Hippocampal formation (tissue), 2 donors: Measurements from ENCODE around the gene UBQLN1.
"Not testable (repeated sequence)": the region's sequence is repeated elsewhere in the genome, so short reads cannot be mapped to it uniquely, and the experiment has no call there.

Experiments used
- DNase-seq, 2 donors: peaks; one replicate each; lab custom pipeline; 2025; lab: John Stamatoyannopoulos, UW

UBQLN1 gene

DNA sequence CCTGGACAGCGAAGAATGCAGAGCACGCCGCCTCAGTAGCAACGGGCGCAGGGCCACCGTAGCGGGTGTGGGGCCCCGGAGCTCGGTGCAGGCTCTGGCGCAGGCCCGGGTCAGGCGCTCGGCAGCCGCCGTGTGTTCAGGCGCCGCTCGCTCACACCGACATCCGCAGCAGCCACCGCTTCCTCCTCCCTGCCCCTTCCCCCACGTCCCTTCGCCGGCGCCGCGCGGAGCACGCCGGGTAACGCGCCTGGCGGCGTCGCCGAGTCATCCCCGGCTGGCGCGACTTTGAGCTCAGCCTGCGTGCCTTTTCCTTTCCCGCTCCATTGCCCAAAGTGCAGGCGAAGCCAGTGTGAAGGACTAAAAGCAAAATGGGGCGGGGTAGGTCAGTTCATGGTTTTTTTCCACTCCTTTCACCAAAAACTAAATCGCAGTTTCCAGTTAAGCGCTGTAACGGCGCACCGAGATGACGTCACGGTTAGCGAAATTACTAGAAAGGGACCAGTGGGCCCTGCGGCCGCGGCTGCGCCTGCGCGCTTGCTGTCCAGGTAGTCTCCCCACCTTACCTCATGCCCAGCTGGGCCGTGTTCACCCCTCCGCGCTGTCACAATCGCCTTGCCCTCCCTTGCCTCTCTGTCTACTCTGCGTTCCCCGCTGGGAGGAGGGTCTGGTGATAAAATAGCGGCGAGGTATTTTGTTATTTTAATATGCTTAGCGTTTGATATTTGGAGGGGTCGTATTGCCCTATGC, at the start of gene UBQLN1:
UBQLN1 (minus strand) TSS at position 191 of the 747 bp plus-strand sequence. CDS start 279 bp downstream, outside the sequence.
- peak; percentile 85 to 88 for DNase-seq

DNA sequence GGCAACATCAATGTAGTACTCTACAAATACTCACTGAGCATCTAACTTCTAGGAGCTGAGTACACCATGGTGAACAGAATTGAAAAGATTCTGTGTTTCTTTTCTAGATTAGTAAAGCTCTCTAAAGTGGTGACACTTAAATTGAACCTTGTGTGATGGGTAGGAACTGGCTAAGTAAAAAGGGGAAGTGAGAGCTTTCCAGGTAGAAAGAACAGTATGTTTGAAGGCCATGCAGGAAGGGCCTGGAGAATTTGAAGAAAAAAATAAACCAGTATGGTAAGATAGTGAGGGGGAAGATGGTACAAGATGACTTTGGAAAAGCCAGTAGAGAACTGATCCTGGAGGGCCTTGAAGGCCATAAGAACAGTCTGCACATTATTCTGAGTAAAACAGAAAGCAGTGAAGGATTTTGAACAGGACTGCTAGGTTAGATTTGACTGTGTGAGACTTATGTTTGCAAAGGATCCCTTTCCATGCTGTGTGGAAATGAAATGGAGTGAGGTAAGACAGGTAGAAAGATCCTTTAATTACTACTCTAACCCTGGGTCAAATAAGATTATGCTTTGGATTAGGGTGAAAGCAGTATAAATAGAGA, 46.7 kb upstream of the UBQLN1 start:
- no peak for DNase-seq

DNA sequence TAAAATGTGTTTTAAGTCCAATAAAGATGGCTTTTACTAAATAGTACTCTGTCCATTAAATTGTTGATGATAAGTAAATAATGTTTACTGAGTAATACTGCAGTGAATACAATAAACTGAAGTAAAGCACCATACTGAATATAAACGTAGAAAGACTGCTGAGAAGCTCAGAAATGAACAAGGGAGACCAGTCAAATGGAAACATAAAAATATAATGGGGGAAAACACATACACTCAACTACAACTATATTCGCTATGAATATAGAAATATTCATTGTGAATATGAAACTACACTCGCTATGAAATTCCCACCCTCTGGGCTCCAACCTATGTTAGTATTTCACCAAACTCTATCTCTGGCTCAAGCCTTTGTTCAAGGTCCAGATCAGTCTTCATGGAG, 41.9 kb upstream of the UBQLN1 start:
- no peak for DNase-seq

DNA sequence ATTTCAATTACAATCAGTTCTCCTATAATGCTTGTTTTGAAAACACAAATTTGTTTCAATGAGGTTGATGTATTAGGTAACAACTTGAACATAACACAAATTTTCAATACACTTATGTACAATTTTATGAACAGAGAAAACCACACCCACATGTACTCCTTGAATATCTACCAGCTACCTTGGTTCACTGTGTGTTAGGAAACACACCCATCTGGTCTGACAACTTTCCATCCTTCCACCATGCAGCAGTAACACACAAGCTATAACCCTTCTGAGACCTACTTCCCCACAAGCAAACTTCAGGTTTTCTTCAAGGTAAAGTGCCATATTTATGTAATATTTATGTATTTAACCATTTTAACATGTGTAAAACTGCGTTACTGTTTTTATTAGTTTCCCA, 36.4 kb upstream of the UBQLN1 start:
- DNase-seq = no peak

DNA sequence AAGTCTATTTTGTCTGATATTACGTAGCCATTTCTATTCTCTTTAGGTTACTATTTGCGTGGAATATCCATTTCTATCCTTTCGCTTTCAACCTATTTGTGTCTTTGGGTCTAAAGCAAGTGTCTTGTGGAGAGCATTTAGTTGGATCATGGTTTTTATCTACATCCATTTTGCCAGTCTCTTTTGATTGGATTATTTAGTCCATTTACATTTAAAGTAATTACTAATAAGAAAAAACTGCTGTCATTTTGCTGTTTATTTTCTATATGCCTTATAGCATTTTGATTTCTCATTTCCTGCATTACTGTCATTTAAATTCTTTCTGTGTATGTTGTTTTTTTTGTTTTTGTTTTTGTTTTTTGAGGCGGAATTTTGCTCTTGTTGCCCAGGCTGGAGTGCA, 26.0 kb upstream of the UBQLN1 start:
- no peak for DNase-seq

DNA sequence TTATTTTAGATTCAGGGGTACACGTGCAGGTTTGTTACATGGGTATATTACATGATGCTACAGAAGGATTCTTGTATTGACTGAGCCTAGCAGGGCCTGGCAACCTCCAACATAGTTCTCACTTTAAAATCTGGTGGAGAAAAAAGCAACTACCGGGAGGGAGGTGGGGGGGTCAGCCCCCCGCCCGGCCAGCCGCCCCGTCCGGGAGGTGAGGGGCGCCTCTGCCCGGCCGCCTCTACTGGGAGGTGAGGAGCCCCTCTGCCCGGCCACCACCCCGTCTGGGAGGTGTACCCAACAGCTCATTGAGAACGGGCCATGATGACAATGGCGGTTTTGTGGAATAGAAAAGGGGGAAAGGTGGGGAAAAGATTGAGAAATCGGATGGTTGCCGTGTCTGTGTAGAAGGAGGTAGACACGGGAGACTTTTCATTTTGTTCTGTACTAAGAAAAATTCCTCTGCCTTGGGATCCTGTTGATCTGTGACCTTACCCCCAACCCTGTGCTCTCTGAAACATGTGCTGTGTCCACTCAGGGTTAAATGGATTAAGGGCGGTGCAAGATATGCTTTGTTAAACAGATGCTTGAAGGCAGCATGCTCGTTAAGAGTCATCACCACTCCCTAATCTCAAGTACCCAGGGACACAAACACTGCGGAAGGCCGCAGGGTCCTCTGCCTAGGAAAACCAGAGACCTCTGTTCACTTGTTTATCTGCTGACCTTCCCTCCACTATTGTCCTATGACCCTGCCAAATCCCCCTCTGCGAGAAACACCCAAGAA, 21.0 kb upstream of the UBQLN1 start:
- DNase-seq = not testable (repeated sequence)

DNA sequence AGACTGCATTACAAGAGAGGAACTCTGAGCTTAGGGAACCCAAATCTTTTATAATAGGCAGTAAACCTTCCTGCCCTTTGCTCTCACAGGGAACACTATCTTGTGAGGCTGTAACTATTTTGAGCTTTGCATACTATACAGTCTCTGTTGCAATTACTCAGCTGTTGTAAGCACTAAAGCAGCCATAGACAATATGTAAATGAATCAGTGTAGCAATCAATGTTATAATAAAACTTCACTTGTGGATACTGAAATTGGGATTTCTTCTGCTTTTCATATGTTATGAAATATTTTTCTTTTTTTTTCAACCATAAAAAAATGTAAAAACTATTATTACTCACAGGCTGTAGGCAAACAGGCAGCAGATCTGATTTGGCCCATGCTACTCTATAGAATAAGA, 16.7 kb upstream of the UBQLN1 start:
- no peak for DNase-seq

DNA sequence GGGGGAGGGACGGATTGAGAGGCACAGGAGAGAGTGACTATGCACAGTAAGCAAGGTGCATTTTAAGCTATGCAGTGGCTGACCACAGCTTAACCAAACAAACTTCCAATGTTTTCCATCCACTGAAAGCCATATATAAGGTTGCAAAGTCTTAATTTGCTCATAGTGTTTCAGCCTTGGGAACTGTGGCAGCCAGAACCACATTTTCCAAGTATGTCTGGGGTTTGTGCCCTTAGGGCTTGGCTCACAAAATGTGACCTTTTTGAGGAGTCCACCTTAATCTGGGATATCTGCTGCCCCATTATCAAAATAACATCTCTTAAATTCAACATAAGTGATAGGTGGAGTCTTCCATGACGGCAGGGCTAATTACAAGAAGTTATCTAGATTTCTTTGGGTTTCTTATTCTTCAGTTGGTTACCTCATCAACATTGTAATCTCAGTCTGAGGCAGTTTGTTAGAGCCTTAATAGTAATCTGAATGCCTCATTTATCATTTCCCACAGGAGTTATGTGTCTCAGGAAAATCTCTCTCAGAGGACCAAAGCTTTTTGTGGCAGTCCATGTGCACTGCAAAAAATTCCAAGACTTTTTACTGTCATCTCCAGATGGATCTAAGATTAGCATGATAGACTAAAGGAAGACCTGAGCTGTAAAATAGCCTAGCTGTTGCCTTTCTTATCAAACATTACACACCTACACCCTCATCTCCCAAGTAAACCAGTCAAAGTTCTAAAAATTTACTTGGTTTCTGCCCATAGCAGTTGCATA, 15.2 kb upstream of the UBQLN1 start:
- DNase-seq = no peak

DNA sequence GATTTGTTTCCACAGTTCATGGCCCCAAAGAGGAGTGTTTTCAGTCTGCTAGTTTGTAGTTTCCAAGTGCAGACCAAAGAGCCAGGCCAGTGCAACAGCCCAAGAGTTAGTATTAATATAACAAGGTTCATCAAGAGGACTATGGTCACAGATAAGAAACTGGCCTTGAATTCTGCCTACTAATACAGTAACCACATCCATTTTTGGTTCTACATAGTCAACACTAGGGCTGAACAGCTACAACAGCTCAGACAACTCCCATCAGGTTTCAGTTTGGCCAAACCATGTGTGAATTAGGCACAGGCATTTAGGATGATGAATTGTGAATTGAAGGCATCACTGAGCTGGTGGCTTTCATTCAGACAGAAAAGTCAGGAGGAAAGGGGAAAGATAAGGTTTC, 13.8 kb upstream of the UBQLN1 start:
- no peak for DNase-seq

DNA sequence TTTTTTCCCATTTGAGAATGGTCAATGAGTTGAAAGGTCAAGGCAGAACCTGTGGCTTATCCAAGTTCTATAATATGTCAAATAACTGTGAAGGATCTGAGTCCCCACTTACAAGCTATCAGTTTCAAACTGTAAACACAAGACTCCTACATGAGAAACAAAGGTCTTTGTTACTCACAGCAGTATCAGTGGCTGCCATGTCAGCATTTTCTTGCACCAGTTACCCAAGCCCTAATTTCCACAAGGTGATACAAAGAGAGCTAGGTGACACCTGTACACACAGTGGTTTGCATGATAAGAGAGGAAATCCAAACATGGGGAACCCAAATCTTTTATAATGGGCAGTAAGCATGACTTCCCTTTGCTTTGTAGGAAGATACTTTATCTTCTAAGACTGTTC, 8.0 kb upstream of the UBQLN1 start:
- DNase-seq = no peak

DNA sequence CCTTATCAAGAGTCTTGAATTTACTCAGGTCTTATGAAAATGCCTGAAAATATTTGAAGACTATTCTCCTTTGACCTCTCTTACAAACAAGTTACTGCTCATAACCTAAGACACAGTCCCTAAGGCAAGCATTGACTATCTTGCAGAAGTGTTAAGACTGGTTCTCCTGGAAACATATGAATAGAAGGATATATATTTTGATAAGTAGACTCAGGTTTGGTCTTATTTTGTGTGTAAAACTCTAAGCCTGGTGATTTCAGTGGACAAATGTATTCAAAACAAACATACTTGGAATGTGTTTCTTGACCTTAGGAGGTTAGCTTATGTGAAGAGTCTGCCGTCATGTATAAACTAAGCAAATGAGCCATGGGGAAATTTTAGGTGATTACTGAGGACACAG, 7.5 kb upstream of the UBQLN1 start:
- DNase-seq = no peak

DNA sequence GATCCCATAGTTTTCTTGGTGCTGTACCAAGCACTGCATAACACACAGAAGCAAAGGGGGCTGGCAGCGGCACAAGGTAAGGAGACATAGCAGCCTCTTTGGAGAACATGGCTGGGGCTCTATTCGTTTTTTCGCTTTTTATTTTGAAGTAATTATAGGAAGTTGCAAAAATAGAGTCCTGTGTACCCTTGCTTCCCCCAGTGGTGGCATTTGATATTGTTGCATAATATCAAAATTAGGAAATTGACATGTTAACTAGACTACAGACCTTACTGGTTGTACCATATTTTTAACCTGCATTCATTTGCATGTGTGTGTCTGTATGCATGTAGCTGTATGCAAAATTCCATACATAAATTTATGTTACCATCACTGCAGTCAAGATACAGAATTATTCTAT, 6.6 kb upstream of the UBQLN1 start:
- DNase-seq = no peak

DNA sequence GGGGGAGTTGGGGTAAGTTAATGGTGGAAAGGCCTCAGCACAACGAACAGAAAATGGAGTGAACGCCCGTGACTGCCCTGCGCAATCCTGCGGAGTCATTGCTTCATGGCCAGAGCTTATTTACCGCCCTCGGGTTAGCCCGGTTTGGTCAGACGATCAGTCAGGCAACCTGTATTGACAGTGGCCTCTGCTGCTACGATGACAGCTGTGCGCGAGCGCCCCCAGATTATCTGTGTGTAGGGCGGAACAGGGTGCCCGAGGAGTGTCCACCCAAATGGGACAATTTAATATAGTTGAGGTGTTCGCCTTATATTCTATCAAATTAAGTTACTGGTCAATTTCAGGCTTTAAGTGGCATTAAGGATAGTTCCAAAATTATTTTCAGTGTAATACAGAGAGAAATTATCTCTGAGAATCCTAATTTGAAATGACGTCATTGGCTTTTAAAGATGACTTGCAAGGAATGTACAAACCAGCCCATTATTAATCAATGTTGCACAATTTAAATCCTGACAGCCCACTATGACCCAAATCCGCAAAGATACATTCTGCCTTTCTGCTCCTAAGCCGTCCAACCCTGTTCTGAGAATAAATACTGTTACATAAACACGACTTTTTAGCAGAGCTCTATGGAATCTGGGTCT, 879 bp upstream of the UBQLN1 start:
- peak; percentile 44 to 70 for DNase-seq

DNA sequence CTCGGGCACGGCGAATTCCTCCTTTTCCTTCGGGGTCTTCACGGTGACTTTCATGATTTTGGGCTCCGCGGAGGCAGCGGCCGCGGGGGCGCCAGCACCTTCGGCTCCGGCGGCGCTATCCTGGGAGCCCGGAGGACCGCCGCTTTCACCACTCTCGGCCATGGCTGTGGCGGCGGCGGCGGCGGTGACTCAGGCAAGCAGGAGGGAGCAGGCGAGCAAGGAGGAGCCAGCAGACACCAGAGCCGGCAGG, 315 bp downstream of the UBQLN1 start:
- peak in 1 of 2 donors; percentile 81 for DNase-seq

DNA sequence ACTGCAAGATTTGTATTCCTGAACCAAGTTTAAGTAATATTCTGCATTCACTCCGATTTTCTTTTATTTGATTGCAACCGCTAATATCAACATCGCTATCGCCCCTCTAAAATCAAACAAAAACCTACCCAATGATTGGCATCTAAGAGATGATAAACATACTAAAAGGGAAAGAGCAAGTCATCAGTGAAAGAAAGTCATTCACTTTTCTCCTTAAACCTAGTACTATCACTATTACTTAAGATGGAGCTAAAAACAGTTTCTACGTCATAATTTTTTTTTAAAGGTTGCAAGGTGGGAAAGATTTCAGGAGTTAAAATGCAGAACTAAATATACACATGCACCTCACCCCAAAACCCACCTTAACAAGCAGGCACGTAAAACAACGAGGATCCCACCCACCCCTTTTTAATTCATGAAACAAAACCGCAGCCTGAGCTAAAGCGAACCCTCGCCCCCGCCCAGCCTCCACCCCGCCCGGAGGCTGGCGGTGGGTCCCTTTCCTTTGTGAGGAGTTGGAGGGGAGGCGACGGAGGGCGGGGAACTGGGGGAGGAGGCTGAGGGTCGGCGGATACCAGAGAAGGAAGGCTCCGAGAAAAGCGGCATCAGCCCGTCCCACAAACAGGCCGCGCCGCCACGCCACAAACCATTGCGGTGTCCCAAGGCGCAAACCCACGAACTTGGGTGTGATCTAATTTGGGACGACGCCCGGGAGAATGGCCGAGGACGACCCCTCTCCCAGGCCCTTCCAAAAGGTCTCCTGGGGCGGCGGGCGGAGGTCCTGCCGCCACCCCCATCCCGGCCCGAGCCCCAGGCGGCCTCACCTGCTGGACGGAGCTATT, 861 bp downstream of the UBQLN1 start:
- DNase-seq = no peak

DNA sequence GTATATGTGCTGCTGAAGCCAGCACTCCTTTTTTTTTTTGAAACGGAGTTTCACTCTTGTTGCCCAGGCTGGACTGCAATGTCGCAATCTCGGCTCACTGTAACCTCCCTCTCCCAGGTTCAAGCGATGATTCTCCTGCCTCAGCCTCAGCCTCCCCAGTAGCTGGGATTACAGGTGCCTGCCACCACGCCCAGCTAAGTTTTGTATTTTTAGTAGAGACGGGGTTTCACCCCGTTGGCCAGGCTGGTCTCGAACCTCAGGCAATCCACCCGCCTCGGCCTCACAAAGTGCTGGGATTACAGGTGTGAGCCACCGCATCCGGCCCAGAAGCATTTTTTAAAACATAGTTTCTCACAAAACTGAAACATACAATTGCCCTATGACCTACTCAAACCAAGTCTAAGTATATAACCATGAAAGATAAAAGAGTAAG, 2.5 kb downstream of the UBQLN1 start:
- not testable (repeated sequence) for DNase-seq

DNA sequence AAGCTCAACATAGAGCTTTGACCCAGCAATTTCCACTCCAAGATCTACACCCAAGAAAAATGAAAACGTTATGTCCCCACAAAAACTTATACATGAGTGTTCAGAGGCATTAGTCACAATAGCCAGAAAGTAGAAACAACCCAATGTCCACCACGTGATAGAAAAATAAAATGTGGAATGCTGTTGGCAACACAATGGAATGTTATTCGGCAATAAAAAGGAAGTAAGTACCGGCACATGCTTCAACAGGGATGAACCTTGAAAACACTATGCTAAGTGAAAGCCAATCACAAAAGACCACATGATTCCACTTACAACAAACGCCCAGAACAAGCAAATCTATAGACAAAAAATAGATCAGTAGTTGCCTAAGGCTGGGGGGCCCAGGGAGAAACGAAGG, 6.0 kb downstream of the UBQLN1 start:
- DNase-seq = no peak

DNA sequence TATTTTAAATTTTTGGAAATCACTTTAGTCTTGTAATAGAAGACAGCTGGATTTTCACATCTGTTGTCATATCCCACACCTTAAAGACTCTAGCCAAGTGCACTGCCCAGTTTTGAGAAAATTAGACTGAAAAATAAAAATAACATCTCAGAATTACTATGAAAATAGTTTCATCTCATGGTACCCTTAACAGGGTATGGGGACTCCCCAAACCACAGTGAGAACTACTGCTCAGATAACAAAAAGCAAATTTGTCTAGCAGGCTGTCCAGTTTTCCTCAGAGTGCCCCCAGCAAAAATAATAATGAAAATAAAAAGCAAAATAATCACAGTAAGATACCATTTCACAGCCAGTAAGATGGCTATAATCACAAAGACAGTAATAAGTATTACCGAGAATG, 6.5 kb downstream of the UBQLN1 start:
- DNase-seq = no peak

DNA sequence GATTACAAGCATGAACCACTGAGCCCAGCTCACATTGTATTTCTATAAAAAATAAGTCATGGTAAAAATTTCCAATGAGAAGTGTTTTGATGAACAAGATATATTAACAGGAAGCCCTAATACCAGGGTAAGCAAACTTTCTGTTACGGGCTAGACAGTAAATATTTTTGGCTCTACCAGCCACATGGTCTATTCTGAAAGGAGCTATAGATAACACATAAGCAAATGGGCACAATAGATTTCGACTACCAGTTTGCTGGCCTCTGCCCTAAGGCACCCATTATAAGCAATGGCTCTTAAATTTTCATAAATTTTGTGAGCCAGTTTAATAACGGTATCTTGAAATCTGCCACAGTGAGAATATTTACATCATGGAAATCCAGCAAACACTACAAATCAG, 8.1 kb downstream of the UBQLN1 start:
- no peak for DNase-seq

DNA sequence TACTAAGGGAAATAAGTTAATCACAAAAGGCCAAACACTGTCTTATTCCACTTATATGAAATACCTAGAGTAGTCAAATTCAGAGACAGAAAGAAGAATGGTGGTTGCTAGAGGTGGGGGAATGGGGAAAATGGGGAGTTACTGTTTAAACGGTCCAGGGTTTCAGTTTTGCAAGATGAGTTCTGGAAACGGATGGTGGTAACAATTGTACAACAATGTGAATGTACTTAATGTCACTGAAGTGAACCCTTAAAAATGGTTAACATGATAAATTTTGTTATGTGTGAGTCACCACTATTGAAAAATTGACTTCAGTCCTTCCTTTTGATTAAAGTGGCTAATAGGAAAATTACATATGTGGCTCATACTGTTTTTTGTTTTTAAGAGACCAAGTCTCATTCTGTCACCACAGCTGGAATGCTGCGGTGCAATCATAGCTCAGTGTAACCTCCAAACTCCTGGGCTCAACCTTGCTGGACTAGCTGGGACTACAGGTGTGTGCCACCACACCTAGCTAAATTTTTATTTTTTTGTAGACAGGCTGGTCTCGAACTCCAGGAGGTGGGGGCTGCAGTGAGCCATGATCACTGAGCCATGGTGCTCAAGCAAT, 8.7 kb downstream of the UBQLN1 start:
- no peak for DNase-seq

DNA sequence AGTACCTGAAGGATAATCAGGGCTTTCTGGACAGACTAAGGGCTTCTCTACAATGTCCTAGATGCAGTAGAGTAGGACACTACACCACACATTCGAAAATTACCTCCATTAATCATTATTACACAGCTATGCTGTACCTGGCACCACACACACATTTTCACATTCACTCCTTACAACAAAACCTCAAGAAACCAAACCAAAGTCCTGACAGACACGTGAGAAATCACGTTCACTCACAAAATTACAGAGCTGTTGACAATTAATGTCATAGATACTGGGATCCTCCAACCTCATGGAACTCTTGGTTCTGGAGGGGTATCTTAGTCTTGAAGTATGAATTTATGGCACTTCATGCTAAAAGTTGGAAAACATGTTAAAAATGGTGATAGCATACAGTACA, 16.3 kb downstream of the UBQLN1 start:
- no peak for DNase-seq
